ENCODE results near the gene CLOCK. TPM values are rescaled to one million over a fixed set of nuclear protein-coding genes. Genes with fewer than 3 reads are reported as not detected.

Gene CLOCK
- total RNA-seq, 2 donors from 2014 or later = 9.9 to 16.3 TPM

GRCh38 chr4:55399581-55399980 is 147.1 kb downstream of the CLOCK start:
- Mint-ChIP-seq H3K9me3 (no peaks in the 10 kb centered on the region), H3K36me3 (ENCODE audit: low read depth) (peaks cover 76% of the 10 kb centered on the region), H3K27ac (peak overlapping the region; percentile 10), H3K27me3 (no peaks in the 10 kb centered on the region), H3K4me1 (peaks cover 36% of the 10 kb centered on the region), H3K4me3 (peak overlapping the region; percentile 93)
- ATAC-seq (replicated peaks) = no peak

GRCh38 chr4:55398966-55399365 is 147.7 kb downstream of the CLOCK start:
- no peak for ATAC-seq (replicated peaks)
- Mint-ChIP-seq H3K27ac (peak overlapping the region; percentile 93), H3K4me1 (peaks cover 41% of the 10 kb centered on the region)

GRCh38 chr4:55398461-55398860 is 148.2 kb downstream of the CLOCK start:
- H3K9me3 Mint-ChIP-seq = no peaks in the 10 kb centered on the region
- H3K4me1 Mint-ChIP-seq = peaks cover 36% of the 10 kb centered on the region

More at GRCh38 chr4:55398966-55399365, 147.7 kb downstream of the CLOCK start:
- Mint-ChIP-seq H3K4me3 (peak overlapping the region; percentile 93), H3K27me3 (no peaks in the 10 kb centered on the region), H3K9me3 (no peaks in the 10 kb centered on the region), H3K36me3 (ENCODE audit: low read depth) (peaks cover 70% of the 10 kb centered on the region)

GRCh38 chr4:55397520-55398321 is 149.0 kb downstream of the CLOCK start:
- H3K27me3 Mint-ChIP-seq = no peaks in the 10 kb centered on the region
- no peak for ATAC-seq (replicated peaks)
- H3K27ac Mint-ChIP-seq = peak overlapping the region; percentile 93
- H3K9me3 Mint-ChIP-seq = no peaks in the 10 kb centered on the region
- peaks cover 58% of the 10 kb centered on the region for H3K36me3 Mint-ChIP-seq (ENCODE audit: low read depth)
- peak overlapping the region; percentile 93 for H3K4me3 Mint-ChIP-seq
- peaks cover 36% of the 10 kb centered on the region for H3K4me1 Mint-ChIP-seq

More at GRCh38 chr4:55398461-55398860, 148.2 kb downstream of the CLOCK start:
- no peak for ATAC-seq (replicated peaks)
- peak overlapping the region; percentile 93 for H3K4me3 Mint-ChIP-seq
- peaks cover 65% of the 10 kb centered on the region for H3K36me3 Mint-ChIP-seq (ENCODE audit: low read depth)
- H3K27me3 Mint-ChIP-seq = no peaks in the 10 kb centered on the region
- H3K27ac Mint-ChIP-seq = peak overlapping the region; percentile 93

GRCh38 chr4:55397126-55397436 is 149.6 kb downstream of the CLOCK start:
- Mint-ChIP-seq H3K27me3 (no peaks in the 10 kb centered on the region), H3K9me3 (no peaks in the 10 kb centered on the region), H3K4me3 (peak overlapping the region; percentile 93), H3K4me1 (peaks cover 36% of the 10 kb centered on the region), H3K27ac (peak overlapping the region; percentile 93), H3K36me3 (ENCODE audit: low read depth) (peaks cover 58% of the 10 kb centered on the region)
- ATAC-seq (replicated peaks) = no peak

- Mint-ChIP-seq H3K4me3 (peak overlapping the region; percentile 93), H3K27ac (peak overlapping the region; percentile 93), H3K4me1 (peaks cover 36% of the 10 kb centered on the region), H3K36me3 (ENCODE audit: low read depth) (peaks cover 55% of the 10 kb centered on the region), H3K27me3 (no peaks in the 10 kb centered on the region), H3K9me3 (no peaks in the 10 kb centered on the region)
- ATAC-seq (replicated peaks) = peak; percentile 13
Observed at GRCh38 chr4:55396308-55397125, 150.2 kb downstream of the CLOCK start.

GRCh38 chr4:55395529-55396307 is 151.0 kb downstream of the CLOCK start, which contains the start of gene TMEM165:
TSS of gene TMEM165 (plus strand) at chr4:55395957. CDS start at chr4:55396190, 233 bp downstream.
- Mint-ChIP-seq H3K4me3 (peak within 1 kb of the TSS; percentile 93), H3K36me3 (ENCODE audit: low read depth) (peaks cover 47% of the 10 kb centered on the region), H3K9me3 (no peaks in the 10 kb centered on the region), H3K27me3 (no peaks in the 10 kb centered on the region), H3K27ac (peak within 1 kb of the TSS; percentile 93), H3K4me1 (peaks cover 30% of the 10 kb centered on the region)
- ATAC-seq (replicated peaks) = peak; percentile 98

- H3K9me3 Mint-ChIP-seq = no peaks in the 10 kb centered on the region
- peak overlapping the region; percentile 93 for H3K4me3 Mint-ChIP-seq
- H3K27ac Mint-ChIP-seq = peak overlapping the region; percentile 90
- ATAC-seq (replicated peaks) = no peak
- peaks cover 41% of the 10 kb centered on the region for H3K36me3 Mint-ChIP-seq (ENCODE audit: low read depth)
- H3K27me3 Mint-ChIP-seq = no peaks in the 10 kb centered on the region
- H3K4me1 Mint-ChIP-seq = peaks cover 28% of the 10 kb centered on the region
Observed at GRCh38 chr4:55395218-55395528, 151.5 kb downstream of the CLOCK start.

- Mint-ChIP-seq H3K9me3 (no peaks in the 10 kb centered on the region), H3K27ac (no peak overlapping the region), H3K36me3 (ENCODE audit: low read depth) (peaks cover 28% of the 10 kb centered on the region), H3K4me3 (peak overlapping the region; percentile 93), H3K4me1 (peaks cover 20% of the 10 kb centered on the region), H3K27me3 (no peaks in the 10 kb centered on the region)
- ATAC-seq (replicated peaks) = no peak
Observed at GRCh38 chr4:55393461-55394320, 153.0 kb downstream of the CLOCK start.

- no peak overlapping the region for H3K4me3 Mint-ChIP-seq
- ATAC-seq (replicated peaks) = peak; percentile 28
- no peaks in the 10 kb centered on the region for H3K9me3 Mint-ChIP-seq
- H3K36me3 Mint-ChIP-seq (ENCODE audit: low read depth) = no peaks in the 10 kb centered on the region
- no peaks in the 10 kb centered on the region for H3K4me1 Mint-ChIP-seq
- H3K27ac Mint-ChIP-seq = no peak overlapping the region
- no peaks in the 10 kb centered on the region for H3K27me3 Mint-ChIP-seq
Observed at GRCh38 chr4:55386840-55387239, 159.9 kb downstream of the CLOCK start.

- no peak overlapping the region for H3K4me3 Mint-ChIP-seq
- H3K27ac Mint-ChIP-seq = no peak overlapping the region
- no peaks in the 10 kb centered on the region for H3K9me3 Mint-ChIP-seq
- ATAC-seq (replicated peaks) = no peak
- H3K36me3 Mint-ChIP-seq (ENCODE audit: low read depth) = no peaks in the 10 kb centered on the region
- H3K4me1 Mint-ChIP-seq = no peaks in the 10 kb centered on the region
- no peaks in the 10 kb centered on the region for H3K27me3 Mint-ChIP-seq
Observed at GRCh38 chr4:55386073-55386472, 160.6 kb downstream of the CLOCK start.

- no peak overlapping the region for H3K27ac Mint-ChIP-seq
- no peaks in the 10 kb centered on the region for H3K36me3 Mint-ChIP-seq (ENCODE audit: low read depth)
- no peak overlapping the region for H3K4me3 Mint-ChIP-seq
- no peaks in the 10 kb centered on the region for H3K4me1 Mint-ChIP-seq
- peak; percentile 31 for ATAC-seq (replicated peaks)
- no peaks in the 10 kb centered on the region for H3K27me3 Mint-ChIP-seq
- no peaks in the 10 kb centered on the region for H3K9me3 Mint-ChIP-seq
Observed at GRCh38 chr4:55385201-55385649, 161.5 kb downstream of the CLOCK start.

- Mint-ChIP-seq H3K27ac (no peak overlapping the region), H3K27me3 (no peaks in the 10 kb centered on the region), H3K36me3 (ENCODE audit: low read depth) (no peaks in the 10 kb centered on the region), H3K4me3 (no peak overlapping the region), H3K4me1 (no peaks in the 10 kb centered on the region), H3K9me3 (no peaks in the 10 kb centered on the region)
- no peak for ATAC-seq (replicated peaks)
Observed at GRCh38 chr4:55382488-55383003, 164.2 kb downstream of the CLOCK start.

All from activated T-helper 17 cell treated with anti-CD3 and anti-CD28 coated beads, Interleukin-2, amount 50 U/mL, for 72 hours (primary cell).